KBM-7 (cell line): ENCODE results near the gene RALB.
A peak's percentile ranks its signal among the peaks of the same experiment; 100 is the strongest.

ENCODE experiments used
- DNase-seq: peaks from one replicate; pipeline ENCODE4 v3.0.0-alpha.2; 2015
- in situ Hi-C: fragments of 300-500 bp; cut with MboI; formaldehyde crosslinking; loops from 2 replicates; pipeline ENCODE4 v1.14.3; 2020; ENCODE audit warnings: low sequenced_read_pairs, low pct_unique_long_range_greater_than_20kb, mixed read lengths

The RALB gene, protein sequence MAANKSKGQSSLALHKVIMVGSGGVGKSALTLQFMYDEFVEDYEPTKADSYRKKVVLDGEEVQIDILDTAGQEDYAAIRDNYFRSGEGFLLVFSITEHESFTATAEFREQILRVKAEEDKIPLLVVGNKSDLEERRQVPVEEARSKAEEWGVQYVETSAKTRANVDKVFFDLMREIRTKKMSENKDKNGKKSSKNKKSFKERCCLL

DNA sequence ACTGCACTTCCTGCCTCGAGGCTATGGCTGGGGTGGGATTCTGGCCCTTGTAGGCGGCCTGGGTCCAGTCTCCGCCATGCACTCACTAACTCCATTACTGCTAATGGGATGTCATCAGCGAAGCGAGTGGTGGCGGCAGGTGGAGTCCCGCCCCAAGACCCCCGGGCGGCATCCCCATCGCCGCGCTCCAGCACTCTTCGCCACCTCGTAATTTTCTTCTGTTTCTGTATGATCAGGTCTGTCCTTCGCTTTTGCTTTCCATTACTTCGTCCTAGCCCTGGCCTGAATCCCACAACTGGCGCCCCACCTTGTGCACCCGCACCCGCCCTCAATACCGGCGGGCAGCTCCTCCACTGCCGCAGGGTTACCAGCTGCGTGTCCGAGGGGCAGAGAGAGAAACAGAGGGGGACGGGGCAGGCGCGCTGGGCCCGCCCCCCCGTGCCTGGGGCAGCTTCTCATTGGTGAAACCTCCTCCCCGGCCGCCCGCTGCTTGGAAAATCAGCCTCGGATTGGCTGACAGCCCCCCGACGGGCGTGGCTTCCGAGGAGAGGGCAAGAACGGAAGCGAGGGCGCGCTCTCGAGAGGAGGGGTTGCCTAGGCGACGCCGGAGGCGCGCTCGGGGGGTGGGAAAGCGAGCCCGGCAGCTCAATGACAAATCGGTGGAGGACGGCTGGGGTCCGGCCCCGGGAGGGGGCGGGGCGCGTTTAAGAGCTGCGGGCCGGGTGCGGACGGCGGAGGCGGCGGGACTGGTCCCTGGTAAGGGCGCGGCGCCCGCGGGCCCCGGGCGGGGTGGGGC, at the start of gene RALB:
Gene RALB, plus strand, starts transcription at position 628 of the 796 bp plus-strand sequence. CDS start 25,813 bp downstream, outside the sequence.
- in situ Hi-C loops: no loop called here
- peak; percentile 99 for DNase-seq

DNA sequence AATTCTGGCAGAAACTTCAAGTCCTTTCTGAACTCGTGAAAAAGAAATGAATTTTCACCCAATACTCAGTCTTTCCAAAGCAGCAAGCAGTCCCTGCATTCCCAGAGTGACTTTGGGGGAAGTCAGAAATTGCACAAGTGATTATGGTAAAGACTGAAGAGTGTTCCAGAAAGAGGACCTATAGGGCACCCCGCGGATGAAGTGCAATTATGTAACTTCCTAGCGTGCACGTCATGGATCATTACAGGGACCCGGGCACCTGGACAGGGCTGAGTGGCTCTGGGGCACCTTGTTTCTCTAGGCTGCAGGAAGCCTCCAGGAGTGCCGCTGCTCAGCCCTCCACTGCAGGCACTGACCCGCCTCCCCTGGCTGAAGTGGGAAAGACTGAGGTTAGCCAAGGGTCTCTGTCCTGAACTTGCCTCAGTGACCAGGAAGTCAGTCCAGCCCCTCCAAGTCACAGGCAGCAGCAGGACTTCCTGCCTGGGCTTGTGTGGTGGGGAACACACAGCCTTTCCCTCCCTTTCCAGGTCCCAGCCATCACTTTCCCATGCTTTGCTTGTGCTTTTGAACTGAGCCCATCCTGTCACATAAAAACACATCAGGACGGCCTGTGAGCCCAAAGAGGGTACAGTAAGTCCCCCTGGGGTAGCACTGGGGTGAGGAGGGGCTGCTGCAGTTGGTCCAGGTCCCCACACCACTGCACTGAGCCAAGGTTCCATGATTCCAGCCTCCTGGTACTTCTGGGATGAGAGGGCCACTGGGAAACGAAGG, 49.2 kb upstream of the RALB start:
- in situ Hi-C loops: no loop called here
- no peak for DNase-seq

DNA sequence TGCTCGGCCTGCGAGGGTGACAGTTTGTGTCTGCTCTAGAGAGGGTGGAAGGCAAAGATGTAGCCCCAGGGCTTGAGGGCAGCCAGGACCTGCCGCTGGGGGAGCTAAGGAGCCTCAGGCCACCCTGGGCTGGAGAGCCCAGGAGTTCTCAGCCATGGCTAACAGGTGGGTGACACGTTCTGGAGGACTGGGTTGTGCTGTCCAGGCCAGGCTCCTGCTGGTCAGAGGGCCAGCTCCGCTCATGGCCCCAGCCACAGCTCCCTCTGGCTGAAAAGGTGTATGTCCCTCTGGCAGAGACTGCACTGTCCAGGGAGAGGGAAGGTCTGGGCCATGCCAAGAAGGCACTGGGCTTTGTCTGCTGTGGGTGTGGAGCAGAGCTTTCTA, 48.6 kb upstream of the RALB start:
- no peak for DNase-seq
- in situ Hi-C loops: no loop called here

DNA sequence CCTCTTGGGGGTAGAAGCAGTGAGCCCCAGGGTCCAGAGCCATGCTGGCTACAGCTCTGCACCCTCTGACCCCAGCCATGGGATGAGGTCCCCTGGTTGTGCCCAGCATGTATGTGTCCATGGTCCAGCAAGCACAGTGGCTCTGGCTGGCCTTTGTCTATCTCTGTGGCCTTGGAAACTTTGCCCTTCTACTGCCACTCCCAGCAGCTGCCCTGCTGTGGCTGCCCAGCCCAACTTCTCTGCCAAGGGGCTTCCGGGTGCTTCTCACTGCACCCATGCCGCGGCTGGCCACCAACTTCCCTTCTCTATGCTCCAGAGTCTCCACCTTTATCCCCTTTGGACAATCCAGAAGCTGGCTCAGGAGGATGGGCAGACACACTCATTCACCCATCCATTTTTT, 48.2 kb upstream of the RALB start:
- no peak for DNase-seq
- in situ Hi-C loops: no loop called here

DNA sequence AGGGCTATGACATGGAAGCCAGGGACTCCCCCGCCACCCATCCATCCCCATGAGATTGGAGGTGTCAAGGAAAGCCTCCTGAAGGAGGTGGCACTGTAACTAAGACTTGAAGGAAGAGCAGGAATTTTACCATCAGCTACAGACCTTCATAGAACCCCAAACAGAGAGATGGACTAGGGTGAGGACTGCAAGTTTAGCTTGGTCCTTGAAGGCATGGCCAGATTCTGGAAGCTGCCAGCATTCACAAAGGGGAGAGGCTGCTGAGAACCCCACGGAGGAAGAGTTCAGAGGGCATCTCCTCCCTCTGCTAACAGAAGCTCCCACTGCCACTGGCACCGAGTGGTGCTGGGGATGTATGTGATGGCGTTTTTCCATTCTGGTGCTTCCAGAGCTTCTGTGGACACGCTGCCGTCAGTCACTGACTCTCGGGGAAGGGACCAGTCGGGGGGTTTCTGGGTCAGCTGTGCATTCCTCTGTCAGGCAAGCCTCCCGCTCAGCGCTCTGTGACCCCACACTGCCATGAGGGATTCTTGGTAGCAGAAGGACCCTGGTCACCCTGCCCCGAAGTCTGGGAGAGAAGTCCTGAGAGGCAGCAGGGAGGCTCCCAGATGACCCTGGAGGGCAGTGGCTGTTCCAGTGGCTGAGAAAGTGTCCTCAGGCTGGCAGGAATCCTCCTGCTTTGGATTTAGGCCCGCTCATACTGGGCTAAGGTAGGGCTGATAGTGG, 47.5 kb upstream of the RALB start:
- DNase-seq: no peak
- in situ Hi-C loops: no loop called here

DNA sequence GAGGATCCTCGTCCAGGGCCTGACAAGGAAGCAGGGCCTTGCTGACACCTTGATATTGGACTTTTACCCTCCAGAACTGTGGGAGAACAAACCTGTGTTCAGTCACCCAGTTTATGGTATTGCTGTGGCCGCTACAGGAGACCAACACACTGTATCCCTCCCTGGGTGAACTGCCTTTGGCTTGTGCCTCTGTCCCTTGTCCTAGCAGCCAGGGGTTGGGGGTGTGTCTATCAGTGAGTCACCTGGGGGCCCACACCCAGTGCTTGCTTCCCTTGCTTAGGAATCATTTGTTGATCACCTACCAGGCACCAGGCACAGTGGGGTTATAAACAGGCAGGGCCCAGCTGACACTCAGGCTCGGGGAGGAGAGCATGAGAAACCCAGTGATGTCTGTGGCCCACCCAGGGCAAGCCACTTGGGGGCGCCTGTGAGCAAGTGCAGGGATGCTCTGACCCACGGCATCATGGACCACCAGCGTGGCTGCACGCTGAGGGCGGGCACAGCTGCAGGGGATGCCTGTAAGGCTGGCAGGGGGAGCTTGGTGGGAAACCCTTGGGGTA, 46.5 kb upstream of the RALB start:
- in situ Hi-C loops: no loop called here
- peak; percentile 22 for DNase-seq

DNA sequence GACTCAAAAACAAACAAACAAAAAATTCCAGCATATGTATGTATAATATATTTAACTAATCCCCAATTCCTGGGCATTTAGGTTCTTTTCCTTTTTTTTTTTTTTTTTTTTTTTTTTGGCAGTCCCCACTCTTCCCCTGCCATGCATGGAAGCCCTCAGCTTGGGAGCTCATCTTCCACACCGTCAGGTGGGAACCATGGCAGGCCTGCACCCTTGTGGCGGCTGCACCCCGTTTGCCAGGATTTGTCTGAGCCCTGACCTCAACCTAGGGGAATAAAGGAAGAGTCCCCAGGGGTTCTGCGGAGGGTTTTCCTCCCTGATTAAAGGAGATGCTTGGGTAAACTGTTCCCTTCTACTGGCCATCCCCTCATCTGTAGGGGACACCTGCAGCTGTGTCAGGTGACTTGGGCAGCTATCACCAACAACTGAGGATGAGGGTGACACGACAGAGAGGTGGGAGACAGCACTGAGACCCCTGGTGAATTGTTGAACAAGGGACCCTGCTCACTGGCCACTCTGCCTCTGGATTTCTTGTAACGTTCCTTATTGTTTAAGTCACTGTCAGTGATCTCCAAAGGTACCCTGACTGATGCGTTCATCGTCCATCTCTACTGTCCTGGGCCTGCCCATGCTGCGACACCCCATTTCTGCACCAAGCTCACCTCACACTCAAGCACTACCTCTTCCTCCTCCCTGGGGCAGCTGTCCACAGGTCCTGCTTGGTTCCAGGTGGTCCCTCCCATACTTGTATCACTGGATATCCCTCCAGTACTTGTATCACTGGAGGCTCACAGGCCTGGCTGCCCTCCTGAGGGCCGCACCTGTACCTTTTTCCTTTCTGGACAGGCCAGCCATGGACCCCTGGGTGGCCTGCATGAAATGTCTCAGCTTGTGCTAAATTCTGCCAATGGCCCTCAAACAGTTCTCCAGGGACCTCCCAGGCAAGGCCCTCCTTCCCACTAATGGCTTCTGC, 44.0 kb upstream of the RALB start:
- in situ Hi-C loops: no loop called here
- no peak for DNase-seq

DNA sequence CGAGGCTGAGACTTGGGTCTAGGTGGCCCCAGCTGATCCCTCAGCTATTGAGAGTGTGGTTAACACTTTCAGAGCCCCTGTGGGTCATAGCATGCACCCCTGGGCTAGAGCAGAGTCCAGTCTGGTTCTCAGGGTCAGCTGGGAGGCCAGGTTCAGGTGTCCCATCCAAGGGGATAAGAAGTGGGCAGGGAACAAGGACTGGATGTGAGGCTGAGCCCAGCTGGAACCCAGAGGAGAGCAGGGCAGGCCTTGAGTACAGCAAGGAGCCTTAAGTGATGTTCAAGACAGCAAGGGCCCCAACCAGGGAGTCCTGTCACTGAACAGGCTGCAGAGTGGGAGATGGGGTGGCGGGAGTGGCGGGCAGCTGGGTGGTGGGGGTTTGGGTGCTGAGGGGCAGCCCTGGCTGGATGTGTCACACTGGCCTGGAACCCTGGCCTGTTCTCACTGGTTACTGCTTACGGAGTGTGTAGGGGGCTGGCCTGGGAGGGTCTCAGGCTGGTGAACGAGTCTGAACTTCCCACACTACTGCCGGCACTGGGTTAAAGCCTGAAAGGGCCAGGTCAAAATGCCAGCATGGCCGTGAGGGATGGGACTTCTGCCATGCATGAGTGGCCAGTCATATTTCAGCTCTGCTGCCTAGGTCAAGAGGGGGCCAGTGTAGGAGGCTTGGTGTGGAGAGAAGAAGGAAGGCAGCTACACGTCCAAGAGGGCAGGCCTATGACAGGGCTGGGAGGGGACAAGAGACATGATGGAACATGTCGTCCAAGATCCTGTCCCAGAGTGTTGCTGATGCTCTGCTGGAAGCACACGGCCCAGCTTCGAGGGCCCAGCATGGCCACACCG, 43.0 kb upstream of the RALB start:
- in situ Hi-C loops: no loop called here
- no peak for DNase-seq

DNA sequence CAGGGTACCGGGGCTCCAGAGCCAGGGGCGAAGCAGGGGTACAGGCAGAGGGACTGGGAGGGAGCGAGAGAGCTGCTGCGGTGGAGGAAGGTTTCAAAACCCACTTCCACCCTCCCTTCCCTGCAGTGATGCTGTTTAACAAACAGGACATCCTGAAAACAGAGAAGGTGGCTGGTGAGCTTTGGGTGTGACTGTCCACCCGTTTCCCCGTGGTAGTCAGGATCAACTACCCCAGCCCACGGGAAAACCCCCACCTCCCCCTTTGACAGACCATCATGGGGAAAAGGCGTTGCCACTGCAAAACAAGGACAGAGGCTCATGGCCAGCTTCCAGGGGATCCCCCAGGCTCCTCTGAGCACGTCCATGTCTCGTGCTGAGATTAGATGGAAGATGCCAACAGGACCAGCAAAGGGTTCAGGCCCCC, 42.4 kb upstream of the RALB start:
- in situ Hi-C loops: no loop called here
- no peak for DNase-seq

DNA sequence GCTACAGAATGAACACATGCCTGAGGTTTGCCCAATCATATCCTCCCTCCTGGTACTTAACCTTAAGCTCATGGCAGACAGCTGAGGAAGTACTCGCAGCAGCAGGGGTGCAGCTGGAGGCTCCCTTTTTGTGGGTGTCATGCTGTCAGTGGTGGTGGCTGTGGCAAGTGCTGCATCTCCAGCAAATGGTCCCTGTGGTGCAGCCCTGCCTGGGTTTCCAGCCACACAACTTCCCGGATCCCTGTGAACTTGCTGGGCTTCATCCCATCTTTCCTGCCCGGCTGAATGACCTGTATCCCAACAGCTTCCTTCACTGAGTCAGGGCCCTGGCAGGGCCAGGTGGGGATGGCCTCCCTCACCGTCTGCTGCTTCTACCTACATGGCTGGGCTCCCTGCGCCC, 34.5 kb upstream of the RALB start:
- in situ Hi-C loops: no loop called here

DNA sequence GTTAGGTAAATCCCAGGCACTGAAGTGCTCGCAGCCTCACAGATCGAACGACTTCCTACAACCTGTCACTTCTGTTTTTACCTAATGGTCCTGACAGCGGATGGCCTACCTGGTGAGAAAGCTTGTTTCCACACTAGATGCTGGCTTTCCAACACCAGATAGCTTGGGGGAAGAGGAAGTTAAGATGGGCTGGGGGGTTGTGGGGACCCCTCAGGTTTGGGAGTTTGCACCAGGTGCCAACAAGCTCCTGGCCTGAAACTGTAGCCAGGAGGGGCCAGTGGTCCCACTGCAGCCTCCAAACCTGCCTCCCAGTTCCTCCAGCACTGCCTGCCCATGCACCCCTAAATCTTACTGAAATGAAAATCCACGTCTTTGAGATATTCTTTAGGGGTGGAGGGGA, 33.4 kb upstream of the RALB start:
- in situ Hi-C loops: no loop called here
- no peak for DNase-seq

More for the DNA sequence above, 34.5 kb upstream of the RALB start:
- DNase-seq: no peak

DNA sequence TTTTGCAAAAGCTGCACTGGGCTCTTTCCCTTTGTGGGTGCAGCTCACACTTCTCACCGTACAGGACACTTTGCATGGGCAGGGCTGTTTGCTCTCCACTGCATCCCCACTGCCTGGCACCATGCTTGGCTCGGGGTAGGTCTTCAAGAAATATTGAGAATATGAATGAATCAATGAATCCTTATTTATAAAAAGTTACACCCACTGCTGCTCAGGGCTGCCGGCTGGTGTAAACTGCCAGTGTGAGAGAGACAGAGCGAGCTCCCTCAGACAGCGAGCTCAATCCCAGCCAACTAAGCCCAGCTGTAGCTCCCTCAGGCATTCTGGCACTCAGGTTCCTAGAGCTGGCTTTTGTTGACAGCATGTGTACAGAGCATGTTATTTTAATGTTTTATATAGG, 32.9 kb upstream of the RALB start:
- no peak for DNase-seq
- in situ Hi-C loops: no loop called here

DNA sequence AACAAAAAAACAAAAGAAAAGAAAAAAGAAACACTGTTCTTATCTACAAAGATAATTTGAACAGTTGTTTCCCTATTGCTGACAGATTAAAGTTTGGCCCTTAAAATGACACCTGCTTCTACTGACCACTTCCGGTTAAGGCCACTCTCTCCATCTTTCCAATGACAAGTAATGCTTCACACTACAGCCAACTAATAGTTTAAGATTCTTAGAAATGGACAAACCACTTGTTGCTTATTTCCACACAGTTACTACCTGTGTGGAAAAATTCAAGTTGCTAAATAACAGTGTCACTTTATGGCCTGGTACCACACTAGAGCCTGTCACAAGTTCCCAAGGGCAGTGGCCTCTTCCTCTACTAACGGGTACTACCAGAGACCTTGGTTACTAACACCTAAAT, 31.9 kb upstream of the RALB start:
- in situ Hi-C loops: no loop called here
- no peak for DNase-seq

DNA sequence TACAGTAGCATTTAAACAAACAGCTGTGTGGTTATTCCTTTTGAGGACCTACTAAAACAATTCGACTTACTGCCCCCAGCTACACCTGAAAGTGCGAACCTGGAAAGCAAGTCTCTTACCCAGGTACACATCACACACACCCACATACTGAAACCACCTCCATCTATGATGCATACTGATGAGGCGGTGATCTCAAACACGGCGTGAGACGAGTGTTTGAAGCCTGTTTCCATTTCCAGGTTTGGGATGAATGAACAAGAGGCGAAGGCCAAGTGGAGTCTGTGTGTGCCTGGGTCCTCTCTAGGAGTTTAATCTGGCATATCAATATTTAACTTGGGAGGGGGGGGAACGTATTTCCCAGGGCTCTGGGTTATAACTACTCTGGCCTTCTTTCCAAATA, 31.0 kb upstream of the RALB start:
- no peak for DNase-seq
- in situ Hi-C loops: no loop called here

DNA sequence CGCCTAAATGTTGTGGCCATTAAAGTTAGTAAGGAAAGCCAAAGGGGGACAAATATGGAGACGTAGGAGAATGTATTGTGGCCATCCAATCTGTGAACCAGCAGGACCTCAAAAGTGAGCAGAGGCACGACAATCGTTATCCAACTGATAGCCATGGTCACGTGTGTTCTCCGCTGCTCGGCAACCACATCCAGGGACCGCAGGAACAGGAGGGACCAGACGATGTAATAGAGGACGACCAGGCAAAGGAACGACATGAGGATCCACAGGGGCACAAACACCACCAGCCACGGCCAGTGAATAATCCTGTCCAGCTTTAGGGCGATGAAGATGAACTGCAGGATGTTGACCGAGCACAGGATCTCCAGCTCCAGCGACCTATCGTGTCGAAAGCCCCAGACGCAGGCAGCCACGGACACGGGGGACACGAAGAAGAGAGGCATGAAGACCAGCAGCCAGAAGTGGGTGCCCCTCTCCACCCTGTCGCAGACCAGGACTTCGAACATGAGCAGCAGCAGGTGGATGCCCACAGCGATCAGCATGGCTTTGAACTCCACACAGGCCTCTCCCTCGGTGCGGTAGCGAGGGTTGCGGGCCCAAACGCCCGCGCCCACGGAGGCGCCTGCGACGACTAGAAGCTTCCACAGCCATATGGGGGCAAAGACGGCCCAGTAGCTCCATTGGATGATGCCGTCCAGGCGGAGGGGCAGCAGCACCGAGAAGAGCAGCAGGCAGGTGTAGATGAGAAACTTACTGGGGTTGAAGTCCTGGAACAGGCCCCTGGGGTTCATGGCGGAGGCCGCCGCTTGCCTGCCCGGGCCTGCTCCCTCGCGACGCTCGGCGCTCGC, 30.2 kb upstream of the RALB start:
- DNase-seq: no peak

DNA sequence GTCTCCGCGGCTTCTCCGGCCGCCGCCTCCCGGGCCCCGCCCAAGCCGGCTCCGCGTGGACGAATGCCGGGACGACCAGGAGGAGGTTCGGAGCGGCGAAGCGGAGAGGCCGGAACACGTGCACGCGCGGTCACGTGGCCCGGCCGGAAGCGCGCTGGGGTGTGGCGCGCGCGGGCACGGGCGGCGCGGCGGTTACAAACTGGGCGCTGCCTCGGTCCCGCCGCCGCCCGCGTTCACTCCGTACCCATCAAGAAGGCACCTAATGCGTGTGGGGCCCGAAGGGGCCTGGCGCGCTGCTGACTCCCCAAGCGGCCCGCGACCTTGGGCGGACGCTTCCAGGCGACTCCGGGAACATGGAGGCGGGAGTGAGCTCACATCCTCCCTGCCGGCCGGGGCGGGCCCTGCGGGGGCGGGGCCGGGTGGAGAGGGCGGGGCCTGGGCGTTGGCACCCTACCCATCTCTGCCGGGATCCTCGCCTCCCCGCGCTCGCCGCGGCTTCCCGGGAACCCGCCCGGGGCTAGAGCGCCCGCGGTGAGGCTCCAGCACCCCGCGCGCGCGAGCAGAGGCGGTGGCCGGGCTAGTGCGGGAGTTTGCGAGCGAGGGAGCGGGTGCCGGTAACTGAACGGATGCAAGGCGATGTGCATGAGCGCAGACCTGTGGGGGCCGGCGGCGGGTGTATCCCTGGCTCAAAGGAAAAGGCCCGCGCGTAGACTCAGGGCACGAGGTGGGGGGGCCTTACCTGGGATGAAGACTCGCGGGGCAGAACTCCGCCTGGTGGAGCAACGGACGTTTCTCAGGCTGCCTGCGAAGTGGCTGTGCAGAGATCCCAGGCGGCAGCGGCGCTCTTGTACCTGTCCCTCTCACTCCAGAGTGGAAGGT, 29.4 kb upstream of the RALB start, which contains the start of gene TMEM185B:
Gene TMEM185B, minus strand, starts transcription at position 367 of the 879 bp plus-strand sequence. CDS start 424 bp downstream, outside the sequence.
- in situ Hi-C loops: no loop called here
- DNase-seq: peak; percentile 79

More for the DNA sequence above, 30.2 kb upstream of the RALB start:
- in situ Hi-C loops: no loop called here
